Neutrophil (primary cell): ENCODE measurements around the gene CDC23.

Source experiments
- H3K27ac ChIP-seq: fragments of 200-600 bp; sonication (generic); 2 replicates; pipeline ENCODE4 v1.5.1; 2016; ENCODE audit warnings: mild to moderate bottlenecking, moderate library complexity
- H3K27me3 ChIP-seq: fragments of 200-600 bp; sonication (generic); 2 replicates; pipeline ENCODE4 v1.6.0; 2016; ENCODE audit warnings: mild to moderate bottlenecking
- H3K36me3 ChIP-seq: fragments of 200-600 bp; sonication (generic); 2 replicates; pipeline ENCODE4 v1.5.1; 2017
- H3K4me1 ChIP-seq, 2 experiments: fragments of 200-600 bp in 1 of 2; sonication (generic) in 1 of 2; 1 replicate in 1 of 2; 2 replicates in 1 of 2; pipeline versions ENCODE4 v1.5.1 to v1.6.1; 2013 to 2016; ENCODE audit warnings: low read depth in 1 of 2, low read length in 1 of 2, mild to moderate bottlenecking in 1 of 2, moderate library complexity in 1 of 2; ENCODE audit not compliant: control insufficient read depth in 1 of 2, insufficient read depth in 1 of 2
- H3K4me3 ChIP-seq, 2 experiments: fragments of 200-600 bp in 1 of 2; sonication (generic) in 1 of 2; 1 replicate in 1 of 2; 2 replicates in 1 of 2; pipeline ENCODE4 v1.5.1; 2013 to 2016; ENCODE audit warnings: low read depth in 1 of 2, low read length in 1 of 2, mild to moderate bottlenecking in 1 of 2, moderate library complexity in 1 of 2
- H3K9me3 ChIP-seq: fragments of 200-600 bp; sonication (generic); 2 replicates; pipeline ENCODE4 v1.5.1; 2016
- CTCF ChIP-seq: fragments of 200-600 bp; sonication (generic); IDR thresholded peaks from 2 replicates; pipeline ENCODE4 v1.5.1; 2016; ENCODE audit warnings: antibody characterized with exemption

The CDC23 gene

GRCh38 chr5:138238034-138238433 lies 24.9 kb upstream of the CDC23 start:
- no peaks in the 10 kb centered on the region for H3K9me3 ChIP-seq
- peaks cover 36% of the 10 kb centered on the region for H3K27me3 ChIP-seq
- no peak overlapping the region for H3K27ac ChIP-seq
- peaks cover 17 to 20% of the 10 kb centered on the region in 2 experiments for H3K4me1 ChIP-seq
- H3K36me3 ChIP-seq, result no peaks in the 10 kb centered on the region
- H3K4me3 ChIP-seq, result no peak overlapping the region
- no peak for TF ChIP-seq CTCF

DNA sequence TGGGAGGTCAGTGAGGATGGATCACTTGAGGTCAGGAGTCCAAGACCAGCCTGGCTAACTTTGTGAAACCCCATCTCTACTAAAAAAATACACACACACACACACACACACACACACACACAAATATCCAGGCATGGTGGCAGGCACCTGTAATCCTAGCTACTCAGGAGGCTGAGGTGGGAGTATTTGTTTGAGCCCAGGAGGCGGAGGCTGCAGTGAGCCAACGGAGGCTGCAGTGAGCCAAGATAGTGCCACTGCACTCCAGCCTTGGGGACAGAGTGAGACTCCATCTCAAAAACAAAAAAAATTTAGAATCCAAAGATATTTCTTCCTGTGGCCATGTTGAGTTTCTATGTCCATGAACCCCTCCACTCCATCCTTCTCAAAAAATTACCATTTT lies 21.5 kb upstream of the CDC23 start:
- Histone ChIP-seq H3K4me1 (no peaks in the 10 kb centered on the region), H3K9me3 (no peaks in the 10 kb centered on the region), H3K27me3 (peaks cover 17% of the 10 kb centered on the region), H3K27ac (no peak overlapping the region), H3K36me3 (no peaks in the 10 kb centered on the region), H3K4me3 (no peak overlapping the region)
- TF ChIP-seq CTCF, result no peak

GRCh38 chr5:138233280-138233679 lies 20.2 kb upstream of the CDC23 start:
- peaks cover 12% of the 10 kb centered on the region for H3K27me3 ChIP-seq
- H3K36me3 ChIP-seq, result no peaks in the 10 kb centered on the region
- no peak for TF ChIP-seq CTCF
- H3K4me3 ChIP-seq, result no peak overlapping the region
- H3K27ac ChIP-seq, result no peak overlapping the region
- no peaks in the 10 kb centered on the region for H3K4me1 ChIP-seq
- H3K9me3 ChIP-seq, result no peaks in the 10 kb centered on the region

DNA sequence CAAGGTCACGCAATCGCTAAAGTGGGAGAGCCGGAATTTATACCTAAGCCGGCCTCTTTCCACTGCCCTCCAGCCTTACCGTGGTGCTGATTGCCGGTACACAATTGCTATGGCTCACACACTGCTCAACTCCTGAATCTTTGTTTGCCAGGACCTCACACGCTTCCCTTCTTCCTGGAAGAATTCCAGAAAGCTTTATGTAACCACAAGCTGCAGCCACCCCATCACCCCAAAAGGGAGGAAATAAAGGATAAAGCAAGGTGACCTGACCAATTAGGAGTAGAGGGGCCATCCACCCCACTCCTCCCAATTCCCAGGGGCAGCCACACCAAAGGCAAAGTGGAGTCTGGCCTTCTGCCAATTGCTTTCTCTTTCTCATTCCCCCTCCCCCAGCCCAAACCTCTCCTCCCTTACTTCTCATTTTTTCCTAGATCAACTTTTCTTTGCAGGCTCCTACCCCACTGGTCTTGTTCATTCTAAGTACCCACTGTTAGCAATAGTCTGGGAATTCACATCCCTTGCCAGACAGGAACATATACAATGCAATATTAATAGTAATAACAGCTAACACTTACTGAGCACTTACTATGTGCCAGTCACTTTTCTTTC lies 18.0 kb upstream of the CDC23 start:
- no peak overlapping the region for H3K4me3 ChIP-seq
- H3K4me1 ChIP-seq, result no peaks in the 10 kb centered on the region
- H3K27me3 ChIP-seq, result peaks cover 13% of the 10 kb centered on the region
- H3K27ac ChIP-seq, result no peak overlapping the region
- no peaks in the 10 kb centered on the region for H3K36me3 ChIP-seq
- no peak for TF ChIP-seq CTCF
- H3K9me3 ChIP-seq, result no peaks in the 10 kb centered on the region

GRCh38 chr5:138230261-138230660 lies 17.1 kb upstream of the CDC23 start:
- H3K36me3 ChIP-seq, result no peaks in the 10 kb centered on the region
- no peak overlapping the region for H3K27ac ChIP-seq
- no peaks in the 10 kb centered on the region for H3K9me3 ChIP-seq

More at GRCh38 chr5:138230261-138230660, 17.1 kb upstream of the CDC23 start:
- no peak overlapping the region for H3K4me3 ChIP-seq
- no peaks in the 10 kb centered on the region for H3K4me1 ChIP-seq
- TF ChIP-seq CTCF, result no peak
- H3K27me3 ChIP-seq, result peaks cover 21% of the 10 kb centered on the region
